Gastroesophageal sphincter (tissue), 3 donors: Measurements from ENCODE around the gene BTBD19.

ENCODE experiments used
- EP300 ChIP-seq: sonication (generic); formaldehyde crosslinking; IDR thresholded peaks from one replicate; pipeline ENCODE4 v1.6.1; 2017; ENCODE audit warnings: antibody characterized with exemption, mild to moderate bottlenecking
- POLR2A ChIP-seq, 2 donors: fragments of 450-650 bp; IDR thresholded peaks; one replicate each; pipeline ENCODE4 v1.6.1; 2017; ENCODE audit warnings: antibody characterized with exemption in 2 of 2, mild to moderate bottlenecking in 2 of 2, moderate library complexity in 1 of 2
- TF ChIP-seq, protein P1 (sequence below), 4 experiments: fragments of 200-600 bp in 2 of 4; fragments of 450-650 bp in 2 of 4; sonication (generic) in 1 of 4; IDR thresholded peaks; one replicate each; pipeline ENCODE4 v1.5.1; 2017 to 2019; ENCODE audit warnings: antibody characterized with exemption in 4 of 4, mild to moderate bottlenecking in 2 of 4, moderate library complexity in 2 of 4

DNA sequence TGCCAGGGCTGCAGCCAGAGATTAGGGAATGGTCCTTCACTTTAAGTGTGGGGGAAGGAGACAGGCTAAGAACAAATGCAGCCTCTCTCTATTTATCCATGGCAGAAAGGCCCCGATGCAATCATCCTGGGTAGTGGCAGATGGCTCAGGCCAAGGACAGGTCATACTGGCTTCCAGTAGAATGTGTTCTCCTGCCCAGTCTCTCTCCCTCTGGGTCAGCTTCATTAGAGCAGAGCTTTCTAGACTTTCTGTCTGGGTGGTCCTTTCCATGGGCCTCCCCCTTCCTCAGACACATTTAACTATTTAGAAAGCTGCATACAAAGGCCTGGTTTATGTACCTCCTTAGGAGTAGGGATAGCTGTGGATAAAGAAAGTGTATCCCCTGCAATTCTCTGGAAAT is 39.5 kb downstream of the BTBD19 start:
- TF ChIP-seq EP300 (no peak), POLR2A (IDR thresholded peaks at IDR 0.05) (no peak)
- TF ChIP-seq, protein P1, sequence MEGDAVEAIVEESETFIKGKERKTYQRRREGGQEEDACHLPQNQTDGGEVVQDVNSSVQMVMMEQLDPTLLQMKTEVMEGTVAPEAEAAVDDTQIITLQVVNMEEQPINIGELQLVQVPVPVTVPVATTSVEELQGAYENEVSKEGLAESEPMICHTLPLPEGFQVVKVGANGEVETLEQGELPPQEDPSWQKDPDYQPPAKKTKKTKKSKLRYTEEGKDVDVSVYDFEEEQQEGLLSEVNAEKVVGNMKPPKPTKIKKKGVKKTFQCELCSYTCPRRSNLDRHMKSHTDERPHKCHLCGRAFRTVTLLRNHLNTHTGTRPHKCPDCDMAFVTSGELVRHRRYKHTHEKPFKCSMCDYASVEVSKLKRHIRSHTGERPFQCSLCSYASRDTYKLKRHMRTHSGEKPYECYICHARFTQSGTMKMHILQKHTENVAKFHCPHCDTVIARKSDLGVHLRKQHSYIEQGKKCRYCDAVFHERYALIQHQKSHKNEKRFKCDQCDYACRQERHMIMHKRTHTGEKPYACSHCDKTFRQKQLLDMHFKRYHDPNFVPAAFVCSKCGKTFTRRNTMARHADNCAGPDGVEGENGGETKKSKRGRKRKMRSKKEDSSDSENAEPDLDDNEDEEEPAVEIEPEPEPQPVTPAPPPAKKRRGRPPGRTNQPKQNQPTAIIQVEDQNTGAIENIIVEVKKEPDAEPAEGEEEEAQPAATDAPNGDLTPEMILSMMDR (IDR thresholded peaks at IDR 0.05) = no peak
